Naive thymus-derived CD8-positive, alpha-beta T cell (primary cell): ENCODE data around the gene PQBP1. TPM values are rescaled to one million over a fixed set of nuclear protein-coding genes. Genes with fewer than 3 reads are reported as not detected.
"Not testable (repeated sequence)": the region's sequence is repeated elsewhere in the genome, so short reads cannot be mapped to it uniquely, and the experiment has no call there.

Experiments
- ATAC-seq, 2 donors: fragments of 150-1000 bp; cut with Tn5 transposase in 1 of 2; sonication (Bioruptor Pico), chemical (Tn5 transposase) in 1 of 2; 1 replicate in 1 of 2; 2 replicates in 1 of 2; pipeline ENCODE4 v1.10.0; 2021; ENCODE audit warnings: mild to moderate bottlenecking in 2 of 2, moderate library complexity in 2 of 2
- POLR2A ChIA-PET: fragments of 350-600 bp; sonication (Branson Sonifier 250); formaldehyde crosslinking; loops from one replicate; lab custom pipeline; 2021; ENCODE audit warnings: antibody characterized with exemption; lab: Charles Lee
- DNase-seq, 10 donors: peaks; one replicate each; pipeline versions ENCODE4 v3.0.0 to v3.0.0-alpha.2; 2020 to 2022
- H3K27ac Mint-ChIP-seq, 10 donors: one replicate each; pipeline ENCODE4 v1.8.0; 2020 to 2022; ENCODE audit warnings: mild to moderate bottlenecking in 10 of 10, mixed read lengths in 10 of 10, moderate library complexity in 4 of 10, inconsistent platforms in 1 of 10
- H3K27me3 Mint-ChIP-seq, 5 donors: one replicate each; pipeline ENCODE4 v1.8.0; 2021 to 2022; ENCODE audit warnings: mixed read lengths in 5 of 5
- H3K36me3 Mint-ChIP-seq, 3 donors: one replicate each; pipeline ENCODE4 v1.8.0; 2020 to 2022; ENCODE audit warnings: mixed read lengths in 3 of 3, mild to moderate bottlenecking in 2 of 3, inconsistent platforms in 1 of 3
- H3K4me1 Mint-ChIP-seq, 4 donors: one replicate each; pipeline ENCODE4 v1.8.0; 2021 to 2022; ENCODE audit warnings: mixed read lengths in 4 of 4
- H3K4me3 Mint-ChIP-seq, 10 donors: one replicate each; pipeline ENCODE4 v1.8.0; 2020 to 2022; ENCODE audit warnings: mild to moderate bottlenecking in 10 of 10, mixed read lengths in 10 of 10, moderate library complexity in 6 of 10, inconsistent platforms in 1 of 10
- H3K9me3 Mint-ChIP-seq, 9 donors: one replicate each; pipeline ENCODE4 v1.8.0; 2020 to 2022; ENCODE audit warnings: mixed read lengths in 9 of 9, mild to moderate bottlenecking in 3 of 9, inconsistent platforms in 1 of 9, moderate library complexity in 1 of 9
- polyA plus RNA-seq, 3 donors: library from polyadenylated mRNA; unstranded; fragments of 300-500 nt; fragmentation: Illumina TruSeq; gene quantifications; one replicate each; pipeline ENCODE4 v1.2.3, GENCODE V29; 2021
- total RNA-seq, 8 experiments: library from RNA in 2 of 8; stranded (reverse) in 2 of 8; gene quantifications; one replicate each; pipeline ENCODE4 v1.2.3 and lab custom pipeline; 2021 to 2026

The PQBP1 gene, protein sequence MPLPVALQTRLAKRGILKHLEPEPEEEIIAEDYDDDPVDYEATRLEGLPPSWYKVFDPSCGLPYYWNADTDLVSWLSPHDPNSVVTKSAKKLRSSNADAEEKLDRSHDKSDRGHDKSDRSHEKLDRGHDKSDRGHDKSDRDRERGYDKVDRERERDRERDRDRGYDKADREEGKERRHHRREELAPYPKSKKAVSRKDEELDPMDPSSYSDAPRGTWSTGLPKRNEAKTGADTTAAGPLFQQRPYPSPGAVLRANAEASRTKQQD
- total RNA-seq (10 to 100 TPM; 66.4 to 68.8 TPM), polyA plus RNA-seq (100 to 1,000 TPM in 1 of 3 donors, 10 to 100 TPM in 2; 92.7 to 114 (median 94.5) TPM), total RNA-seq (lab: John Stamatoyannopoulos, UW) (52.2 to 81.7 (median 60.4) reads per million in 6 experiments)

DNA sequence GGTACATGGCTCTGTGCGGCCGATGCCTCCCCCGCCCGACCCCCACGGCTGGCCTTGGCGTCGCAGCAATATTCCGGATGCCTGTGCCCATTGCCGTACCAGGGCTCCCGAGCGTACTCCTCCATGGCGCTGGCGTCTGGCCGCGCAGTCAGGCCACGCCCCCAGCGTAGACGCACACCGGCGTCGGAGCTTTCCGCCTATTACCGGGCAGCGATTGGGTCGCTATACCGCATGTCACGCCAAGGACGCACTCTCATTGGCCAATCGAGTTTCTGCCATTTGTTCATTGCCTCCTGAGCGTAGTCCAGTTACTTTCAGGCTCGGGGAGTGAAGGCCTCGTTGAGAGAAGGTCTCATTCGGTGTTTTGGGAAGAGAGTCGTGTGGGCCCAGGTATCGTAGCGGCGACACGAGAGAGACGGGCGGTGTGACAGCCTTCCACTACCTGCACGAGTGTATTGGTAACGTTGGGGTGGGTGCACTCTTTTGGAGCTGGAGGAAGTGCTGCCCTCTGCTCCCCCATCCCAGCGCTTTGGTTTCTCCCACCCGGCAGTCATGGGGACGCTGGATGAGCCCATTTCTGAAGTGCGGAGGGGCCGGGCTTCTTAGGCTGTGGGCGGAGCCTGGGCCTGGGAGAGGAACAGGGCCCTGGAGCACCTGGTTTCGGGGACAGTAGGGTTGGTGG is at the start of gene PQBP1, which contains the start of gene TIMM17B:
Gene PQBP1 (plus strand): TSS at position 306 of the 682 bp plus-strand sequence. CDS start 580 bp downstream, outside the sequence.
Gene TIMM17B (minus strand): TSS at position 144 of the 682 bp plus-strand sequence. CDS start 19 bp downstream, at position 125.
- Mint-ChIP-seq H3K36me3 (peaks cover 0 to 39% (median 0%) of the 10 kb centered on the region in 3 donors), H3K9me3 (peaks cover 0 to 4% (median 0%) of the 10 kb centered on the region in 9 donors), H3K4me1 (peaks cover 4 to 41% (median 26%) of the 10 kb centered on the region in 4 donors), H3K27me3 (no peaks in the 10 kb centered on the region), H3K4me3 (peak within 1 kb of the TSS; percentile 88 to 98 (median 92)), H3K27ac (peak within 1 kb of the TSS; percentile 92 to 100 (median 96))
- POLR2A ChIA-PET: interaction anchor here (0.6 to 2.7 kb wide), 17 partner anchors 9 to 1525 kb away, joined by 3 to 26 read pairs (median 6); partner anchors contain the start of genes GRIPAP1, HDAC6, OTUD5 and PCSK1N
- peak; percentile 86 for ATAC-seq
- DNase-seq: peak; percentile 79 to 94 (median 87)

DNA sequence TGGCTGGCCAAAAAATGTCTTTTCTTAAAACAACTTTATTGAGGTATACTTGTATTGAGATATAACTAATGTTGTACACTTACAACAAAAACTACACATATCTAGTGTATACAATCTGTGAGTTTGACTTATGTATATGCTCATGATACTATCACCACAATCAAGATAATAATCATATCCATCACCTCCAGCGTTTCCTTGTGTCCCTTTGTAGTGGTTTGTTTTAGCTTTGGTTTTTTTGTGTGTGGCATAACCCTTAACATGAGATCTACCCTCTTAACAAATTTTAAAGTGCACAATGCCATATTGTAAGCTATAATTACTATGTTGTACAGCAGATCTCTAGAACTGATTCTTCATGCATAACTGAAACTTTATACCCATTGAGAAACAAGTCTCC is 48.9 kb upstream of the PQBP1 start:
- DNase-seq (peak in 2 of 10 donors; percentile 28 to 32), ATAC-seq (peak; percentile 41 to 65)
- H3K9me3 Mint-ChIP-seq: peaks cover 0 to 2% (median 0%) of the 10 kb centered on the region in 9 donors
- POLR2A ChIA-PET: no interaction called here
- H3K27ac Mint-ChIP-seq: peak overlapping the region in 1 of 10 donors; percentile 68
- peaks cover 0 to 3% (median 0%) of the 10 kb centered on the region in 3 donors for H3K36me3 Mint-ChIP-seq
- H3K27me3 Mint-ChIP-seq: peaks cover 0 to under 1% (median 0%) of the 10 kb centered on the region in 5 donors
- peaks cover 3 to 7% (median 5%) of the 10 kb centered on the region in 4 donors for H3K4me1 Mint-ChIP-seq
- peak overlapping the region in 4 of 10 donors; percentile 6 to 51 (median 14) for H3K4me3 Mint-ChIP-seq

DNA sequence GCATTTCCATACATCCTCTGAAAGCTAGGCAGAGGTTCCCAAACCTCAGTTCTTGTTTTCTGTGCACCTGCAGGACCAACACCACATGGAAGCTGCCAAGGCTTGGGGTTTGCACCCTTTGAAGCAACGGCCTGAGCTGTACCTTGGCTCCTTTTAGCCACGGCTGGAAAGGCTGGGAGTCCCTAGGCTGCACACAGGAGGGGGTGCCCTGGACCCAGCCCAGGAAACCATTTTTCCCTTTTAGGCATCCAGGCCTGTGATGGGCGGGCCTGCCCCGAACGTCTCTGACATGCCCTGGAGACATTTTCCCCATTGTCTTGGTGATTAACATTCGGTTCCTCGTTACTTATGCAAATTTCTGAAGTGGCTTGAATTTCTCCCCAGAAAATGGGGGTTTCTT is 44.9 kb upstream of the PQBP1 start:
- H3K27ac Mint-ChIP-seq: no peak overlapping the region
- POLR2A ChIA-PET: no interaction called here
- H3K9me3 Mint-ChIP-seq: peaks cover 0 to 2% (median 0%) of the 10 kb centered on the region in 9 donors
- ATAC-seq (no peak), DNase-seq (no peak)
- peaks cover 0 to 4% (median 0%) of the 10 kb centered on the region in 5 donors for H3K27me3 Mint-ChIP-seq
- H3K36me3 Mint-ChIP-seq: peaks cover 0 to 3% (median 0%) of the 10 kb centered on the region in 3 donors
- H3K4me3 Mint-ChIP-seq: no peak overlapping the region
- H3K4me1 Mint-ChIP-seq: peaks cover 5 to 14% (median 6%) of the 10 kb centered on the region in 4 donors

DNA sequence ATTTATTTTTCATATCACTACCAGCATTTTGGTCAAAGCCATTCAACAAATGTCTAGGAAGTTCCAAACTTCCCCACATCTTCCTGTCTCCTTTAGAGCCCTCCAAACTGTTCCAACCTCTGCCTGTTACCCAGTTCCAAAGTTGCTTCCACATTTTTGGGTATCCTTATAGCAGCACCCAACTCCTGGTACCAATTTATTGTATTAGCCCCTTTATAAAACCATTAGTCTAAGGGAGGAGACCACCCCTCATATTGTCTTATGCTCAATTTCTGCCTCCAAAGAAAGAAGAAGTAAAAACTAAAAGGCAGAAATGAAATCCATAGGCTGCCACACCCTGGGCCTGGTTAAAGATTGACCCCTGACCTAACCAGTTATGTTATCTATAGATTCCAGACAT is 44.2 kb upstream of the PQBP1 start:
- H3K27me3 Mint-ChIP-seq, ATAC-seq, H3K4me3 Mint-ChIP-seq, H3K27ac Mint-ChIP-seq, POLR2A ChIA-PET, H3K36me3 Mint-ChIP-seq, H3K9me3 Mint-ChIP-seq, DNase-seq: not testable (repeated sequence)
- H3K4me1 Mint-ChIP-seq: peaks cover 5 to 14% (median 6%) of the 10 kb centered on the region in 4 donors

DNA sequence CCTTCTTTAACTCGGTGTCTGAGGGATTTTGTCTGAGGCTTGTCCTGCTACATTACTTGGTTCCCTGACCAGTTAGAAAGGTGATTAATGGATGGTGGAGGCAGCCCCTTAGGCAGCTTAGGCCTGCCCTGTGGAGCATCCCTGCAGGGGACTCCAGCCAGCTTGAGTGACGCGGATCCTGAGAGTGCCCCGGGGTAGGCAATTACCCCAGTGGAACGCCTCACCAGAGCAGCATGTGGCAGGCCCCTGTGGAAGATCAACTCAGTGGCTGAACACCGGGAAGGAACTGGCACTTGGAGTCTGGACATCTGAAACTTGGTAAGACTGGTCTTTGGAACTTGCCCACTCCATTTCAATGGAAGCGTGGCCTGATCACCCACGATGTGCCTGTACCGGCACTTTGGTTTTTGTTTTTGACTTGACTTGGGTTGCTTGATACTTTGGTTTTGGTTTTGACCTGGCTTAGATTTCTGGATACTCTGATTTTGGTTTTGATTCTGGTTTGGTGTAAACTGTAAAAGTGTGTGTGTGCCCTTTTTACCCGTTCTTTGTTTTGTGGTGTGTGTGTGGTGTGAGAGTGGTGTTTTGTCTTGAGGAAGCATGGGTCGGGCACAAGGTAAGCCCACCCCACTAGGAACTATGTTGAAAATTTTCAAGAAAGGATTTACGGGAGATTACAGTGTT is 43.5 kb upstream of the PQBP1 start:
- DNase-seq, ATAC-seq, H3K9me3 Mint-ChIP-seq, H3K36me3 Mint-ChIP-seq, POLR2A ChIA-PET, H3K4me1 Mint-ChIP-seq, H3K4me3 Mint-ChIP-seq, H3K27me3 Mint-ChIP-seq, H3K27ac Mint-ChIP-seq: not testable (repeated sequence)

DNA sequence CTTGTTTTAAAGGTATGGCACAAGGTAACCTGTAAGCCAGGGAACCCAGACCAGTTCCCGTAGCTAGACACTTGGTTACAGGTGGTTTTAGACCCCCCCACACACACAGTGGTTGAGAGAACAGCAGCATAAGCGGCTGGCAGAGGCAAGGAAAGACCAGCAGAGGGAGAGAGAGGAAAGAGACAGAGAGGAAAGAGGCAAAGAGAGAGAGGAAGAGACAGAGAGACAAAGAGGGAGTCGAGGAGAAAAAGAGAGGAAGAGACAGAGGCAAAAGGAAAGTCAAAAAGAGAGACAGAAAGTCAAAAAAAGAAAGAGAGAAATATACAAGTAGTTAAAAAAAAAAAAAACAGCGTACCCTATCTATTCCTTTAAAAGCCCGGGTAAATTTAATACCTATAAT is 42.8 kb upstream of the PQBP1 start:
- DNase-seq: peak in 1 of 10 donors; percentile 21
- POLR2A ChIA-PET: no interaction called here
- Mint-ChIP-seq H3K27me3 (peaks cover 0 to 4% (median 0%) of the 10 kb centered on the region in 5 donors), H3K4me1 (peaks cover 0 to 7% (median 2%) of the 10 kb centered on the region in 4 donors), H3K9me3 (peaks cover 0 to 2% (median 0%) of the 10 kb centered on the region in 9 donors), H3K27ac (peak overlapping the region in 2 of 10 donors; percentile 10 to 34), H3K36me3 (peaks cover 0 to 3% (median 0%) of the 10 kb centered on the region in 3 donors), H3K4me3 (no peak overlapping the region)
- ATAC-seq: no peak

DNA sequence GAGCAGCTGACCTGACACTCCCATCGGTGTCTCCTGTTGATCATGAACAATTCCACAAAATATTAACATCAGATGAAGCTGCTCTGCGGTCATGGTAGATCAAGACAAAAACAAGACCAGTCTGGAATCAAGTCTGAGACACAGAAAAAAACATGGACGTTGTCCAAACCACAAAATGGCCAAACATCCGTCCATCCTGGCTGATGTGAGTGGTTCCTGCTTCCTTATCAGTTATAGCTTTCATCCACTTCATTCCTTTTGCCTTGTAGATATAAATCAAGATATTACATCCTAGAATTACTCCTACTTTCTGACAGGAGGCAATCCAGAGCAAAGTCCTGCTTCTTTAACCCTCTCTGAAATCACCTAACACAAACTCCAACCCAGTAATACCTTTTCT is 33.5 kb upstream of the PQBP1 start:
- no peaks in the 10 kb centered on the region for H3K4me1 Mint-ChIP-seq
- DNase-seq (no peak), ATAC-seq (no peak)
- H3K9me3 Mint-ChIP-seq: no peaks in the 10 kb centered on the region
- H3K27me3 Mint-ChIP-seq: peaks cover 0 to 4% (median 3%) of the 10 kb centered on the region in 5 donors
- H3K36me3 Mint-ChIP-seq: no peaks in the 10 kb centered on the region
- POLR2A ChIA-PET: no interaction called here
- H3K27ac Mint-ChIP-seq: no peak overlapping the region
- H3K4me3 Mint-ChIP-seq: no peak overlapping the region

DNA sequence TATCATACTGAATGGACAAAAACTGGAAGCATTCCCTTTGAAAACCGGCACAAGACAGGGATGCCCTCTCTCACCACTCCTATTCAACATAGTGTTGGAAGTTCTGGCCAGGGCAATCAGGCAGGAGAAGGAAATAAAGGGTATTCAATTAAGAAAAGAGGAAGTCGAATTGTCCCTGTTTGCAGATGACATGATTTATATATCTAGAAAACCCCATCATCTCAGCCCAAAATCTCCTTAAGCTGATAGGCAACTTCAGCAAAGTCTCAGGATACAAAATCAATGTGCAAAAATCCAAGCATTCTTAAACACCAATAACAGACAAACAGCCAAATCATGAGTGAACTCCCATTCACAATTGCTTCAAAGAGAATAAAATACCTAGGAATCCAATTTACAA is 25.7 kb upstream of the PQBP1 start:
- H3K9me3 Mint-ChIP-seq, H3K4me1 Mint-ChIP-seq, POLR2A ChIA-PET, H3K4me3 Mint-ChIP-seq, ATAC-seq, DNase-seq, H3K27me3 Mint-ChIP-seq, H3K36me3 Mint-ChIP-seq, H3K27ac Mint-ChIP-seq: not testable (repeated sequence)

DNA sequence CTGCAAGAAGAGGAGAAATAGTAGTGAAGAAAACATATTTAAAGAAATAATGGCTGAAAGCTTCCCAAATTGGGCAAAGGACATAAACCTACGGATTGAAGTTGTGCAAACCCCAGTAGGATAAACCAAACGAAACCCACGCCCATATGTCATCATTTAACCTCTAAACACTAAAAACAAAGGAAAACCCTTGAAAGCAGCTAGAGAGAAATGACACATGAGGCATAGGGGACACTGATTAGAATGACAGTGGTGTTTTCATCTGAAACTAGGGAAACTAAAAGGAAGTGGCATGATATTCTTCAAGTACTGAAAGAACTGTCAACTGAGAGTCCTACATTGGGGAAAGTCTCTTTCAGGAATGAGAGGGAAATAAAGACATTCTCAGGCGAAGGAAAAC is 20.8 kb upstream of the PQBP1 start:
- H3K4me3 Mint-ChIP-seq, ATAC-seq, H3K27me3 Mint-ChIP-seq, H3K9me3 Mint-ChIP-seq, H3K4me1 Mint-ChIP-seq, H3K27ac Mint-ChIP-seq, POLR2A ChIA-PET, H3K36me3 Mint-ChIP-seq, DNase-seq: not testable (repeated sequence)

DNA sequence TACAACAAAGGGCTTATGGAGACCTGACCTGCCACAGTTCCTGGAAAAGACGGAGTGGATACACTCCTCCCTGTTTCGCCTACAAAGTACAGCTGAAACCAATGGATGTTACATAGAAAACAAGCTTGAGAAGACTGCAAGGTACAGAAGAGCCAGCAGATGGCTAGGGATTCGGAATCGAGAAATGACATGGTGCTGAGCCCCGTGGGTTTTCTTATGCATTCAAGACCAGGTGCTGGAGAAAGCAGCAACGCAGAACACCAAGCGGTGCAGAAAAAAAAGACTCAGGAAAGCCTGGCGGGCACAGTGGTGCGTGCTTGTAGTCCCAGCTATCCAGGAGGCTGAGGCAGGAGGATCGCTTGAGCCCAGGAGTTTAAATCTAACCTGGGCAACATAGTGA is 14.0 kb upstream of the PQBP1 start:
- no peaks in the 10 kb centered on the region for H3K36me3 Mint-ChIP-seq
- no peak for DNase-seq
- POLR2A ChIA-PET: no interaction called here

DNA sequence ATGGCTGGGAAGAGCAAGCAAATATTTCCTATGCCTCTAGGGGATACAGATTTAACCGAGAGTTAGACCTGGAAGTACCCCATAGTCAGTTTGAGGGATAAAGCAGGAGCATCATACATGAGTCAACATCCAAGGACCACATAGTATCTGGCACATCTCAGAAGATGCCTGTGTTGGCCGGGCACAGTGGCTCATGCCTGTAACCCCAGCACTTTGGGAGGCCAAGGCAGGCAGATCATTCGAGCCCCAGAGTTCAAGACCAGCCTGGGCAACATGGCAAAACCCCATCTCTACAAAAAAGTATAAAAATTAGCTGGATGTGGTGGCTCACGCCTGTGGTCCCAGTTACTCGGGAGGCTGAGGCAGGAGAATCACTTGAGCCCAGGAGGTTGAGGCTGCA is 11.1 kb upstream of the PQBP1 start:
- H3K36me3 Mint-ChIP-seq, DNase-seq, H3K4me3 Mint-ChIP-seq, H3K9me3 Mint-ChIP-seq, H3K27me3 Mint-ChIP-seq, POLR2A ChIA-PET, ATAC-seq, H3K27ac Mint-ChIP-seq: not testable (repeated sequence)
- H3K4me1 Mint-ChIP-seq: peaks cover 7 to 11% (median 8%) of the 10 kb centered on the region in 4 donors

More for the DNA sequence above, 14.0 kb upstream of the PQBP1 start:
- H3K4me3 Mint-ChIP-seq: no peak overlapping the region
- no peaks in the 10 kb centered on the region for H3K27me3 Mint-ChIP-seq
- H3K4me1 Mint-ChIP-seq: no peaks in the 10 kb centered on the region
- H3K9me3 Mint-ChIP-seq: no peaks in the 10 kb centered on the region
- ATAC-seq: no peak
- H3K27ac Mint-ChIP-seq: peak overlapping the region in 2 of 10 donors; percentile 34 to 43

DNA sequence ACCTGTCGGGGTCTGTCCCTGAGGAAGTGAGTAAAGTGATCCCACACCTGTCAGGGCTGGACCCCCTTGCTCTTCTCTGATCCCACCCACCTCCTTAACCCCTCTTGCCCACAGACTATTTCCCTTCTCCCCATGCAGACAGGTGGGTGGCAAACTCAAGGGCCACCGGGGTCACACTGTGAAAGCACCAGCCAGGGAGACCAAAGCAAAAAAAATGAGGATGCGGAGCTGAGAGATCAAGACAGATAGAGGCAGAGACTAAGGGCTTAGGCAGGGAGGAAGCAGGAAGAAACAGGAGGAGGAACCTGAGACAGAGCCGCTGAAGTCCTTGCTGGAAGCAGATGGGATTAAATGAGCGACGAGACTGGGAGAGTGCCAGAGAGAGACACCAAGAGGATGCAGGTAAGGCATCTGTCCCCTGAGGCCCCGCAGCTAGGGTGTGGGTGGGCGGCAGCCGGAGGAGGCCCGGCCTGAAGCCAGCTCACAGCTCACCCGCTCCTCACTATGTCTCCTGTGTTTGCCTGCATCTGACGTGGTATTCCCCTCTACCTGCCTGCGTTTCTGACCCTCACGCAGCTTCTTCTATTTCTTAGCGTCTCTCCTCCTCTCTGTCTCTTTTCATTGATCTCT is 7.3 kb upstream of the PQBP1 start:
- DNase-seq: no peak
- Mint-ChIP-seq H3K36me3 (peaks cover 0 to 14% (median 0%) of the 10 kb centered on the region in 3 donors), H3K27ac (peak overlapping the region; percentile 60 to 96 (median 92)), H3K9me3 (no peaks in the 10 kb centered on the region), H3K27me3 (no peaks in the 10 kb centered on the region), H3K4me3 (peak overlapping the region; percentile 77 to 96 (median 94)), H3K4me1 (peaks cover 9 to 25% (median 18%) of the 10 kb centered on the region in 4 donors)
- POLR2A ChIA-PET: interaction anchor here (0.6 to 2.8 kb wide), 8 partner anchors 13 to 242 kb away, joined by 3 to 14 read pairs (median 4); partner anchors contain the start of genes HDAC6, OTUD5 and SLC35A2
- peak; percentile 6 to 7 for ATAC-seq
